Ishikawa (cell line): Measurements from ENCODE around the gene PWP1.

Source experiments
- CEBPB ChIP-seq: IDR thresholded peaks from 2 replicates; pipeline ENCODE4 v1.6.1; 2012
- CREB1 ChIP-seq: IDR thresholded peaks from 2 replicates; pipeline ENCODE4 v1.6.1; 2012; ENCODE audit warnings: low read depth
- EGR1 ChIP-seq: IDR thresholded peaks from 2 replicates; pipeline ENCODE4 v1.6.1; 2012
- EP300 ChIP-seq: IDR thresholded peaks from 2 replicates; pipeline ENCODE4 v1.6.1; 2012; ENCODE audit warnings: borderline replicate concordance
- FOXM1 ChIP-seq: IDR thresholded peaks from 2 replicates; pipeline ENCODE4 v1.6.1; 2012; ENCODE audit warnings: low read depth, borderline replicate concordance
- MAX ChIP-seq: IDR thresholded peaks from 2 replicates; pipeline ENCODE4 v1.6.1; 2012
- NFIC ChIP-seq: IDR thresholded peaks from 2 replicates; pipeline ENCODE4 v1.6.1; 2012
- RAD21 ChIP-seq: IDR thresholded peaks from 2 replicates; pipeline ENCODE4 v1.6.1; 2012; ENCODE audit warnings: low read depth
- TAF1 ChIP-seq: IDR thresholded peaks from 2 replicates; pipeline ENCODE4 v1.6.1; 2012; ENCODE audit warnings: low read depth, mild to moderate bottlenecking
- TCF12 ChIP-seq: IDR thresholded peaks from 2 replicates; pipeline ENCODE4 v1.6.1; 2012; ENCODE audit warnings: low read depth
- TEAD4 ChIP-seq: IDR thresholded peaks from 2 replicates; pipeline ENCODE4 v1.6.1; 2012
- YY1 ChIP-seq: IDR thresholded peaks from 2 replicates; pipeline ENCODE4 v1.6.1; 2012; ENCODE audit warnings: low read depth
- ZBTB7A ChIP-seq: IDR thresholded peaks from 2 replicates; pipeline ENCODE4 v1.6.1; 2012; ENCODE audit warnings: low read depth
- TF ChIP-seq, protein P1 (sequence below): IDR thresholded peaks from 2 replicates; pipeline ENCODE4 v1.6.1; 2012
- TF ChIP-seq, protein P2 (sequence below): IDR thresholded peaks from 2 replicates; pipeline ENCODE4 v1.6.1; 2012; ENCODE audit warnings: low read depth, mild to moderate bottlenecking

PWP1 gene

GRCh38 chr12:107653519-107653918, 32.1 kb upstream of the PWP1 start:
- TF ChIP-seq, protein P1, sequence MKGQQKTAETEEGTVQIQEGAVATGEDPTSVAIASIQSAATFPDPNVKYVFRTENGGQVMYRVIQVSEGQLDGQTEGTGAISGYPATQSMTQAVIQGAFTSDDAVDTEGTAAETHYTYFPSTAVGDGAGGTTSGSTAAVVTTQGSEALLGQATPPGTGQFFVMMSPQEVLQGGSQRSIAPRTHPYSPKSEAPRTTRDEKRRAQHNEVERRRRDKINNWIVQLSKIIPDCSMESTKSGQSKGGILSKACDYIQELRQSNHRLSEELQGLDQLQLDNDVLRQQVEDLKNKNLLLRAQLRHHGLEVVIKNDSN = no peak
- TF ChIP-seq FOXM1 (no peak), TCF12 (no peak), EGR1 (no peak), NFIC (no peak), MAX (no peak), ZBTB7A (no peak)
- TF ChIP-seq, protein P2, sequence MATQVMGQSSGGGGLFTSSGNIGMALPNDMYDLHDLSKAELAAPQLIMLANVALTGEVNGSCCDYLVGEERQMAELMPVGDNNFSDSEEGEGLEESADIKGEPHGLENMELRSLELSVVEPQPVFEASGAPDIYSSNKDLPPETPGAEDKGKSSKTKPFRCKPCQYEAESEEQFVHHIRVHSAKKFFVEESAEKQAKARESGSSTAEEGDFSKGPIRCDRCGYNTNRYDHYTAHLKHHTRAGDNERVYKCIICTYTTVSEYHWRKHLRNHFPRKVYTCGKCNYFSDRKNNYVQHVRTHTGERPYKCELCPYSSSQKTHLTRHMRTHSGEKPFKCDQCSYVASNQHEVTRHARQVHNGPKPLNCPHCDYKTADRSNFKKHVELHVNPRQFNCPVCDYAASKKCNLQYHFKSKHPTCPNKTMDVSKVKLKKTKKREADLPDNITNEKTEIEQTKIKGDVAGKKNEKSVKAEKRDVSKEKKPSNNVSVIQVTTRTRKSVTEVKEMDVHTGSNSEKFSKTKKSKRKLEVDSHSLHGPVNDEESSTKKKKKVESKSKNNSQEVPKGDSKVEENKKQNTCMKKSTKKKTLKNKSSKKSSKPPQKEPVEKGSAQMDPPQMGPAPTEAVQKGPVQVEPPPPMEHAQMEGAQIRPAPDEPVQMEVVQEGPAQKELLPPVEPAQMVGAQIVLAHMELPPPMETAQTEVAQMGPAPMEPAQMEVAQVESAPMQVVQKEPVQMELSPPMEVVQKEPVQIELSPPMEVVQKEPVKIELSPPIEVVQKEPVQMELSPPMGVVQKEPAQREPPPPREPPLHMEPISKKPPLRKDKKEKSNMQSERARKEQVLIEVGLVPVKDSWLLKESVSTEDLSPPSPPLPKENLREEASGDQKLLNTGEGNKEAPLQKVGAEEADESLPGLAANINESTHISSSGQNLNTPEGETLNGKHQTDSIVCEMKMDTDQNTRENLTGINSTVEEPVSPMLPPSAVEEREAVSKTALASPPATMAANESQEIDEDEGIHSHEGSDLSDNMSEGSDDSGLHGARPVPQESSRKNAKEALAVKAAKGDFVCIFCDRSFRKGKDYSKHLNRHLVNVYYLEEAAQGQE = no peak

DNA sequence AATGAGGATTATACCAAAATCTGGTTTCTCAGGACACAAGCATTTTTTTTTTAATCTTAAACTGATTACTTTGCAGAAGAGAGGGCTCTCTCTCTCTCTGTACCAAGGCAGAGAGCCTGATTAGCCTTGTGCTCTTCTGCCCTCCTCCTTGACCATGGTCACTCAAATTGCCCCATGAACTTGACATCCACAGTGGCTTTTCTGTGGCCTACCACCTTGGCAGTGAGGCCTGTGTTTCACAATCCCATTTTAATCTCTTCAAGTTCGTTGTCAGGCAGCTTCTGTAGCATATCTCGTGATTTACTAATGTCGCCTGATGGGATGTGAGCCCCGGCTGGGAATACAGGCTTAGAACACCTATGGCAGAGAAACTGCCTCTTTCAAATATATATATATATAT, 30.7 kb upstream of the PWP1 start:
- no peak for TF ChIP-seq TEAD4
- TF ChIP-seq CEBPB = no peak
- TF ChIP-seq TAF1 = no peak
- no peak for TF ChIP-seq YY1
- TF ChIP-seq, protein P1 = no peak
- no peak for TF ChIP-seq EP300
- no peak for TF ChIP-seq ZBTB7A
- TF ChIP-seq TCF12 = no peak
- TF ChIP-seq RAD21 = no peak
- TF ChIP-seq, protein P2 = no peak
- TF ChIP-seq FOXM1 = no peak

- no peak for TF ChIP-seq TCF12
- no peak for TF ChIP-seq EP300
- no peak for TF ChIP-seq RAD21
- no peak for TF ChIP-seq EGR1
- no peak for TF ChIP-seq NFIC
- no peak for TF ChIP-seq CEBPB
- no peak for TF ChIP-seq ZBTB7A
- TF ChIP-seq CREB1 = no peak
- TF ChIP-seq TAF1 = no peak
- TF ChIP-seq, protein P2 = no peak
- TF ChIP-seq TEAD4 = no peak
- TF ChIP-seq MAX = no peak
- no peak for TF ChIP-seq YY1
- TF ChIP-seq FOXM1 = no peak
- TF ChIP-seq, protein P1 = no peak
Measured at GRCh38 chr12:107655281-107656065, 30.1 kb upstream of the PWP1 start.

DNA sequence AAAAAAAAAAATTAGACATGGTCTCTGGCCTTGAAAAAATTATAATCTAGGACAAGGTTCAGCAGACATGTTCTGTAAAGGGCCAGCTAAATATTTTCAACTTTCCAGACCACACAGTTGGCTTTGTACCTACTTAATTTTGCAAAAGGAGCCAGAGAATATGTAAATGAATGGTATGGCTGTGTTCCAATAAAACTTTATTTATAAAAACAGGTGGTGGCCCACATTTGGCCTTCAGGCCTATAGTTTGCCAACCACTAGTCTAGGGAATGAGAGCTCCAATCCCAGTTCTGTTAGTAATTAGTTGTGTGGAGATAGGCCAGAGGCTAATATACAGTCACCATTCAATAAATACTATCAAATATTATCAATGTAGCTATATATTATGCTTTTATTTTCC, 29.3 kb upstream of the PWP1 start:
- TF ChIP-seq YY1 (no peak), CEBPB (no peak), TEAD4 (no peak), ZBTB7A (no peak), CREB1 (no peak), NFIC (no peak), TAF1 (no peak), TCF12 (no peak), EP300 (no peak), FOXM1 (no peak), EGR1 (no peak), RAD21 (no peak), MAX (no peak)
- TF ChIP-seq, protein P2 = no peak
- TF ChIP-seq, protein P1 = no peak
